Type B pancreatic cell (in vitro differentiated cells): Measurements from ENCODE around the gene ODF4. TPM values are rescaled to one million over a fixed set of nuclear protein-coding genes. Genes with fewer than 3 reads are reported as not detected.

Experiments
- DNase-seq: peaks from one replicate; pipeline ENCODE4 v3.0.0; 2021; ENCODE audit warnings: mixed read lengths; ENCODE audit not compliant: unreplicated experiment; ENCODE audit errors: extremely low spot score
- H3K27ac Mint-ChIP-seq: 2 replicates; pipeline ENCODE4 v1.8.0; 2021; ENCODE audit warnings: mild to moderate bottlenecking, mixed read lengths
- H3K27me3 Mint-ChIP-seq: 2 replicates; pipeline ENCODE4 v1.8.0; 2021; ENCODE audit warnings: mixed read lengths
- H3K36me3 Mint-ChIP-seq: 2 replicates; pipeline ENCODE4 v1.8.0; 2021; ENCODE audit warnings: mixed read lengths
- H3K4me1 Mint-ChIP-seq: one replicate; pipeline ENCODE4 v1.8.0; 2021; ENCODE audit warnings: mixed read lengths; ENCODE audit not compliant: unreplicated experiment
- H3K4me3 Mint-ChIP-seq: 2 replicates; pipeline ENCODE4 v1.8.0; 2021; ENCODE audit warnings: mild to moderate bottlenecking, mixed read lengths
- H3K9me3 Mint-ChIP-seq: 2 replicates; pipeline ENCODE4 v1.8.0; 2021; ENCODE audit warnings: mixed read lengths
- CTCF ChIP-seq: fragments of 200-600 bp; sonication (generic); conservative IDR thresholded peaks from 2 replicates; pipeline ENCODE4 v1.5.0; 2021; ENCODE audit warnings: antibody characterized with exemption, mild to moderate bottlenecking
- total RNA-seq: library from RNA; stranded (reverse); gene quantifications from 2 replicates; pipeline ENCODE4 v1.2.1, GENCODE V29; 2021; ENCODE audit warnings: low replicate concordance

Gene ODF4
- total RNA-seq, 1 donor from 2014 or later: not detected

GRCh38 chr17:8300226-8300625 is 39.4 kb upstream of the ODF4 start:
- Mint-ChIP-seq H3K4me3 (peak overlapping the region; percentile 12), H3K4me1 (peaks cover 13% of the 10 kb centered on the region), H3K27me3 (no peaks in the 10 kb centered on the region), H3K36me3 (no peaks in the 10 kb centered on the region), H3K9me3 (no peaks in the 10 kb centered on the region), H3K27ac (peak overlapping the region; percentile 19)
- TF ChIP-seq CTCF: no peak
- no peak for DNase-seq

GRCh38 chr17:8300627-8301242 is 38.9 kb upstream of the ODF4 start:
- Mint-ChIP-seq H3K27ac (peak overlapping the region; percentile 19), H3K4me3 (peak overlapping the region; percentile 12), H3K27me3 (no peaks in the 10 kb centered on the region), H3K4me1 (peaks cover 13% of the 10 kb centered on the region), H3K36me3 (no peaks in the 10 kb centered on the region), H3K9me3 (no peaks in the 10 kb centered on the region)
- DNase-seq: no peak
- peak; percentile 88 for TF ChIP-seq CTCF

GRCh38 chr17:8310601-8311123 is 29.0 kb upstream of the ODF4 start:
- H3K9me3 Mint-ChIP-seq: no peaks in the 10 kb centered on the region
- H3K27ac Mint-ChIP-seq: no peak overlapping the region
- TF ChIP-seq CTCF: no peak
- H3K27me3 Mint-ChIP-seq: peaks cover 50% of the 10 kb centered on the region
- H3K36me3 Mint-ChIP-seq: no peaks in the 10 kb centered on the region
- no peak overlapping the region for H3K4me3 Mint-ChIP-seq
- peaks cover 4% of the 10 kb centered on the region for H3K4me1 Mint-ChIP-seq
- DNase-seq: no peak

- H3K9me3 Mint-ChIP-seq: no peaks in the 10 kb centered on the region
- peaks cover 4% of the 10 kb centered on the region for H3K4me1 Mint-ChIP-seq
- H3K4me3 Mint-ChIP-seq: no peak overlapping the region
- peaks cover 56% of the 10 kb centered on the region for H3K27me3 Mint-ChIP-seq
- no peak for TF ChIP-seq CTCF
- H3K36me3 Mint-ChIP-seq: no peaks in the 10 kb centered on the region
- DNase-seq: no peak
- no peak overlapping the region for H3K27ac Mint-ChIP-seq
These were observed 28.4 kb upstream of the ODF4 start for GRCh38 chr17:8311131-8311790.

- no peak overlapping the region for H3K4me3 Mint-ChIP-seq
- H3K9me3 Mint-ChIP-seq: no peaks in the 10 kb centered on the region
- H3K27me3 Mint-ChIP-seq: peaks cover 66% of the 10 kb centered on the region
- H3K4me1 Mint-ChIP-seq: peaks cover 4% of the 10 kb centered on the region
- no peak overlapping the region for H3K27ac Mint-ChIP-seq
- TF ChIP-seq CTCF: no peak
- no peaks in the 10 kb centered on the region for H3K36me3 Mint-ChIP-seq
- no peak for DNase-seq
These were observed 27.4 kb upstream of the ODF4 start for GRCh38 chr17:8312251-8312650.
